Posterior vena cava (tissue), 2 donors: ENCODE results near the gene ZNF438. TPM values are rescaled to one million over a fixed set of nuclear protein-coding genes. Genes with fewer than 3 reads are reported as not detected.

ENCODE experiments used
- DNase-seq: peaks from one replicate; pipeline ENCODE4 v3.0.0-alpha.2; 2020; ENCODE audit warnings: low spot score
- intact Hi-C, 2 donors: fragments of 100-400 bp; cut with DNase I; formaldehyde crosslinking; loops; one replicate each; pipeline versions ENCODE4 v1.14.1 to v1.14.2; 2022 to 2023
- total RNA-seq, 2 donors: library from RNA; stranded (reverse); fragmentation: NEBNext Ultra II Directional; extraction: Animal tissue kit (Norgen Biotek cat#: 25700); gene quantifications; one replicate each; pipeline ENCODE4 v1.2.1, GENCODE V29; 2021
- donor health status: DM: yes; HTN: yes; CAD: no.
- donor health status: DM: yes; HTN: yes; CAD: no.

ZNF438 gene
- total RNA-seq, 2 donors from 2014 or later, result 12.4 to 13.9 TPM

GRCh38 chr10:30822693-30823465, 208.8 kb downstream of the ZNF438 start:
- intact Hi-C loops, result loop anchor here in 1 of 2 donors (5.0 kb wide), 1 partner anchor 41 kb away; no protein-coding TSS in a partner anchor
- DNase-seq, result no peak

- intact Hi-C loops, result loop anchor here in 1 of 2 donors (5.0 kb wide), 1 partner anchor 40 kb away; no protein-coding TSS in a partner anchor
- DNase-seq, result no peak
Measured at GRCh38 chr10:30821994-30822692, 209.5 kb downstream of the ZNF438 start.

- intact Hi-C loops, result loop anchor here in 1 of 2 donors (5.0 kb wide), 1 partner anchor 39 kb away; no protein-coding TSS in a partner anchor
- no peak for DNase-seq
Measured at GRCh38 chr10:30821261-30821993, 210.2 kb downstream of the ZNF438 start.

- DNase-seq, result no peak
- intact Hi-C loops, result loop anchor here in 1 of 2 donors (5.0 kb wide), 1 partner anchor 38 kb away; no protein-coding TSS in a partner anchor
Measured at GRCh38 chr10:30820261-30820991, 211.2 kb downstream of the ZNF438 start.

GRCh38 chr10:30819341-30820181, 212.1 kb downstream of the ZNF438 start:
- intact Hi-C loops, result loop anchor here in 1 of 2 donors (5.0 kb wide), 1 partner anchor 37 kb away; no protein-coding TSS in a partner anchor

GRCh38 chr10:30818854-30819253, 212.8 kb downstream of the ZNF438 start:
- intact Hi-C loops, result no loop called here

More at GRCh38 chr10:30819341-30820181, 212.1 kb downstream of the ZNF438 start:
- DNase-seq, result no peak

GRCh38 chr10:30818010-30818660, 213.5 kb downstream of the ZNF438 start:
- DNase-seq, result peak; percentile 93
- intact Hi-C loops, result no loop called here

More at GRCh38 chr10:30818854-30819253, 212.8 kb downstream of the ZNF438 start:
- DNase-seq, result peak; percentile 88

GRCh38 chr10:30817541-30817940, 214.1 kb downstream of the ZNF438 start:
- intact Hi-C loops, result no loop called here
- no peak for DNase-seq

- intact Hi-C loops, result no loop called here
- DNase-seq, result no peak
Measured at GRCh38 chr10:30816820-30817171, 214.9 kb downstream of the ZNF438 start.

GRCh38 chr10:30816159-30816819, 215.4 kb downstream of the ZNF438 start:
- DNase-seq, result no peak
- intact Hi-C loops, result no loop called here

- intact Hi-C loops, result no loop called here
- no peak for DNase-seq
Measured at GRCh38 chr10:30813872-30814481, 217.7 kb downstream of the ZNF438 start.

GRCh38 chr10:30812018-30812851, 219.4 kb downstream of the ZNF438 start:
- no peak for DNase-seq
- intact Hi-C loops, result no loop called here

GRCh38 chr10:30811276-30812017, 220.2 kb downstream of the ZNF438 start:
- intact Hi-C loops, result no loop called here
- DNase-seq, result no peak

GRCh38 chr10:30810416-30810815, 221.2 kb downstream of the ZNF438 start:
- intact Hi-C loops, result no loop called here
- no peak for DNase-seq

GRCh38 chr10:30806850-30807249, 224.8 kb downstream of the ZNF438 start:
- intact Hi-C loops, result no loop called here
- DNase-seq, result no peak
